Omental fat pad (tissue), 4 donors: Measurements from ENCODE around the gene ATP8B2. TPM values are rescaled to one million over a fixed set of nuclear protein-coding genes. Genes with fewer than 3 reads are reported as not detected.

ENCODE experiments used
- ATAC-seq: fragments of 150-250 bp; one replicate; pipeline ENCODE4 v1.9.1; 2016; ENCODE audit warnings: mild to moderate bottlenecking, moderate library complexity; ENCODE audit not compliant: low FRiP score
- DNase-seq: peaks from one replicate; pipeline ENCODE4 v3.0.0-alpha.2; 2019; ENCODE audit warnings: low spot score
- small RNA-seq: library from RNA; depleted of rRNA; stranded (forward); fragments of <200 nt; gene quantifications from one replicate; pipeline ENCODE3, GENCODE V24; 2016
- total RNA-seq, 4 donors: library from RNA; depleted of rRNA; stranded (reverse); fragments of >200 nt; gene quantifications; one replicate each; pipeline ENCODE4 v1.1.0, GENCODE V29; 2016
- TF ChIP-seq, protein P1 (sequence below), 3 donors: fragments of 450-650 bp; IDR thresholded peaks; one replicate each; pipeline ENCODE4 v1.5.1; 2016 to 2017; ENCODE audit warnings: antibody characterized with exemption in 3 of 3, mild to moderate bottlenecking in 3 of 3, moderate library complexity in 2 of 3

The ATP8B2 gene
- total RNA-seq, 4 donors from 2014 or later: 41.6 to 78.3 (median 51.0) TPM

DNA sequence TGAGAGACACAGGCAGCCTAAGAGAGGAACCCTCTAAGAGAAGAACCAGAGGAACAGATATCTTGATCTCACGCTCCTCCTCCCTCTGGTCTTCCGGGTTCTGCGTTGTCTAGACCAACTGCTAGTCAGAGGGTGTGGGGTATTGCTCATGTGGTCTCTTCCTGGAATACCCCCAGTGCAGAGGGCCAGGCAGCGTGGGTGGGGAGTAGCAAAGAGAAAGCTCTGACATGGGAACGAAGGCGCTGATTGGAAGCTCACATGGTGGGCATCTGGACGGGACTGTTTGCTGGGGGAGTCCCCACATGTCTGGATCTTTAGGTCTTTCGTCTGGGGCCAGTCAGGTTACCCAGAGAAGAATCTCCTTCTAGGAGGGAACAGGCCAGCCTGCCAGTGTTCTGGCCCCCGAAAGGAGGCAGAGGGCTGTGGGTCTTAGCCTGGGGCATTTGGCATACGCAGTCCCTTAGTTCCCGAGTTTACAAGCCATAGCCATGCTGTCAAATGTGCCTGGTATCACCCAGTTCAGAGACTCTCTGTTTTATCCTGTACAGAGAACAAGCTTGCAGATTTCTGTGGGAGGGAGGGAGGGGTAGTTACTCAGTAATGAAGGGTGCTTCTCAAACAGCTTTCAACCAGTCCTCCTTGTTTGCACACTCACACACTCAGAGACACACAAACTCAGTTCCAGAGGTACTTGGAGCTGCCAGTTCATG is 61.5 kb downstream of the ATP8B2 start:
- ATAC-seq (no peak), DNase-seq (no peak)
- TF ChIP-seq, protein P1, sequence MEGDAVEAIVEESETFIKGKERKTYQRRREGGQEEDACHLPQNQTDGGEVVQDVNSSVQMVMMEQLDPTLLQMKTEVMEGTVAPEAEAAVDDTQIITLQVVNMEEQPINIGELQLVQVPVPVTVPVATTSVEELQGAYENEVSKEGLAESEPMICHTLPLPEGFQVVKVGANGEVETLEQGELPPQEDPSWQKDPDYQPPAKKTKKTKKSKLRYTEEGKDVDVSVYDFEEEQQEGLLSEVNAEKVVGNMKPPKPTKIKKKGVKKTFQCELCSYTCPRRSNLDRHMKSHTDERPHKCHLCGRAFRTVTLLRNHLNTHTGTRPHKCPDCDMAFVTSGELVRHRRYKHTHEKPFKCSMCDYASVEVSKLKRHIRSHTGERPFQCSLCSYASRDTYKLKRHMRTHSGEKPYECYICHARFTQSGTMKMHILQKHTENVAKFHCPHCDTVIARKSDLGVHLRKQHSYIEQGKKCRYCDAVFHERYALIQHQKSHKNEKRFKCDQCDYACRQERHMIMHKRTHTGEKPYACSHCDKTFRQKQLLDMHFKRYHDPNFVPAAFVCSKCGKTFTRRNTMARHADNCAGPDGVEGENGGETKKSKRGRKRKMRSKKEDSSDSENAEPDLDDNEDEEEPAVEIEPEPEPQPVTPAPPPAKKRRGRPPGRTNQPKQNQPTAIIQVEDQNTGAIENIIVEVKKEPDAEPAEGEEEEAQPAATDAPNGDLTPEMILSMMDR (IDR thresholded peaks at IDR 0.05): no peak

DNA sequence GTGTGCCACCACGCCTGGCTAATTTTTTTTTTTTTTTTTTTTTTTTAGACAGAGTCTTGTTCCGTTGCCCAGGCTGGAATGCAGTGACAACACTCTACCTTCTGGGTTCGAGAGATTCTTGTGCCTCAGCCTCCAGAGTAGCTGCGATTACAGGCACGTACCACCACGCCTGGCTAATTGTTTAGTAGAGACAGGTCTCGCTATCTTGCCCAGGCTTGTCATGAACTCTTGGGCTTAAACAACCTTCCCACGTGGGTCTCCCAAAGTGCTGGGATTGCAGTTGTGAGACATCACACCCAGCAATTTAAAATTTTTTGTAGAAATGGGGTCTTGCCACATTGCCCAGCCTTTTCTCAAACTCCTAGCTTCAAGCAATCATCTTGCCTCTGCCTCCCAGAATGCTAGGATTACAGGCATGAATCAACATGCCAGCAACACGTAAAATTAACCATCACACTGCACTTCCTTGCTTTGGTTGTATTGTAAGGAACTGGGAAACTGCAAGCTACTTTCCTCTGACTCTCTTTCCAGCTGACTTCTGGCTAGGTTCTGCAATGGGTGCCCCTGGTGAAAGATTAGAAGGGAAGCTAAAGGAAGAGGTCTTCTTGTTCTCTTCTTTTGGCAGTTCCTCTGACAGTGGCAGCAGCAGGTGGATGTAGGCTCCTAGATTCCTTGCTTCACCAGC is 65.9 kb downstream of the ATP8B2 start:
- no peak for DNase-seq
- no peak for ATAC-seq
- TF ChIP-seq, protein P1 (IDR thresholded peaks at IDR 0.05): no peak

DNA sequence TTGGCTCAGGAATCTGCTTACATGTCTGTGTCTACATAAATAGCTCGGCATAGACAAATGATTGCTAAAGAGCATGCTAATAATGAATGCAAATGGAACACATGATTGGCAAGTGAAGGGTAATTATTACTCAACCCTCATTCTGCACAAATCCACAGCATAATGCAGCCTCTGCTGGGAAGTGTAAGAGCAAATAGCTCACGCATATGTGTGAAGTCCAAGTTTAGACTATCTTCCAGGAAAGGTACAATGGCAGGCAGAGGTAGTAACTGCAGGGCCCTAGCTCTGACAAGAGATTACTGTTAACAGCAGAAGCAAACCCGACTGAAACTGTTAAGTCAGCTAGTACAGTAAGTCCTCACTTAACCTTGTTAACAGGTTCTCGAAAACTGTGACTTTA is 72.8 kb downstream of the ATP8B2 start:
- DNase-seq (no peak), ATAC-seq (no peak)
- TF ChIP-seq, protein P1 (IDR thresholded peaks at IDR 0.05): no peak

DNA sequence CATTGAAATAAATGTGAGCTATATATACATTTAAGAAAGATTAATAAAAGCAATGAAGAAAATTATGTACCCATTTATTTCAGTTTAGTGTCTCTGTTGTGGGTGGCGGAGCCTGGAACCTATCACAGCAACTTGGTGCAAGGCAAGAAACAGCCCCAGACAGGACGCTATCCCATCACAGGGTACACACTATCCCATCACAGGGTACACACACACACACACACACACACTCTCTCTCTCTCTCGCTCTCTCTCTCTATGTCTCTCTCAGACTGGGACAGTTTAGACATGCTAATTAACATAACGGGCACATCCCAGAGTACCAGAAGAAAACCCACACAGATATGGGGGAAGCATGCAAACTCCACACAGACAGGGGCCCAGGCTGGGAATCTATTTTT is 73.4 kb downstream of the ATP8B2 start:
- TF ChIP-seq, protein P1 (IDR thresholded peaks at IDR 0.05): no peak

DNA sequence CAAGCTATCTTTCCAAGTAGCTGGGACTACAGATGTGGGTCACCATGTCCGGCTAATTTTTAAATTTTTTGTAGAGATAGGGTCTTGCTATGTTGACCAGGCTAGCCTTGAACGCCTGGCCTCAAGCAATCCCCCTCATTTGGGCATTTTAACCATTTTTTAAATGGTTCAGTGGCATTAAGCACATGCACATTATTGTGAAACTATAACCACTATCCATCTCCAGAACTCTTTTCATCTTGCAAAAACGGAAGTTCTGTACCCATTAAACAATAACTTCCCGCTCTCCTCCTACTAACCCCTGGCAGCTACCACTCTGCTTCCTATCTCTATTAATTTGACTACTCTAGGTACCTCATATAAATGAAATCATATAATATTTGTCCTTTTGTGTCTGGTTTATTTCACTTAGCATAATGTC is 75.1 kb downstream of the ATP8B2 start:
- TF ChIP-seq, protein P1 (IDR thresholded peaks at IDR 0.05): no peak
- no peak for ATAC-seq
- no peak for DNase-seq

More for the DNA sequence above, 73.4 kb downstream of the ATP8B2 start:
- DNase-seq (no peak), ATAC-seq (no peak)

Small RNA genes lying within 50 kb of the gene (small RNA-seq; reads per million reads assigned to genes)
- not detected for gene RF00273
- not detected for gene RNU6-121P
- not detected for gene RNU6-239P
- not detected for gene RNU7-57P

Other genes with a start within 250 kb of the ATP8B2 start
- under 1 TPM in 3 of 4 donors, not detected in 1; 0.06 to 0.12 (median 0.09) TPM for gene NUP210L, start 170.5 kb upstream of the ATP8B2 start, total RNA-seq
- 100 to 1,000 TPM; 285 to 611 (median 352) TPM for gene TPM3, start 133.4 kb upstream of the ATP8B2 start, total RNA-seq
- not detected for gene CFAP141, start 119.2 kb upstream of the ATP8B2 start, total RNA-seq
- 10 to 100 TPM; 51.9 to 92.1 (median 73.6) TPM for gene UBAP2L, start 104.6 kb upstream of the ATP8B2 start, total RNA-seq
- 100 to 1,000 TPM in 3 of 4 donors, 10 to 100 TPM in 1; 64.4 to 114 (median 103) TPM for gene HAX1, start 52.9 kb upstream of the ATP8B2 start, total RNA-seq
- gene AQP10, start 4.4 kb upstream of the ATP8B2 start, total RNA-seq: under 1 TPM in 2 of 4 donors, not detected in 2; 0.25 to 0.37 TPM
- gene IL6R, start 79.8 kb downstream of the ATP8B2 start, total RNA-seq: 10 to 100 TPM; 41.1 to 98.1 (median 62.5) TPM
- gene TDRD10, start 176.7 kb downstream of the ATP8B2 start, total RNA-seq: 10 to 100 TPM in 1 of 4 donors, 1 to 10 TPM in 3; 6.4 to 15.3 (median 7.7) TPM
- gene SHE, start 176.9 kb downstream of the ATP8B2 start, total RNA-seq: 10 to 100 TPM; 15.6 to 77.9 (median 25.4) TPM
- gene UBE2Q1, start 233.1 kb downstream of the ATP8B2 start, total RNA-seq: 10 to 100 TPM; 25.6 to 37.1 (median 31.9) TPM
- gene CHRNB2, start 242.3 kb downstream of the ATP8B2 start, total RNA-seq: under 1 TPM in 3 of 4 donors, not detected in 1; 0.09 to 0.50 (median 0.12) TPM